Hematopoietic multipotent progenitor cell treated with erythropoietin and hydrocortisone succinate and interleukin-3 and kit ligand, for 4 days (in vitro differentiated cells): ENCODE measurements around the gene GLIS2.
A peak's percentile ranks its signal among the peaks of the same experiment; 100 is the strongest.

Source experiments
- DNase-seq: peaks from one replicate; pipeline ENCODE4 v3.0.0-alpha.2; 2015

Gene GLIS2

DNA sequence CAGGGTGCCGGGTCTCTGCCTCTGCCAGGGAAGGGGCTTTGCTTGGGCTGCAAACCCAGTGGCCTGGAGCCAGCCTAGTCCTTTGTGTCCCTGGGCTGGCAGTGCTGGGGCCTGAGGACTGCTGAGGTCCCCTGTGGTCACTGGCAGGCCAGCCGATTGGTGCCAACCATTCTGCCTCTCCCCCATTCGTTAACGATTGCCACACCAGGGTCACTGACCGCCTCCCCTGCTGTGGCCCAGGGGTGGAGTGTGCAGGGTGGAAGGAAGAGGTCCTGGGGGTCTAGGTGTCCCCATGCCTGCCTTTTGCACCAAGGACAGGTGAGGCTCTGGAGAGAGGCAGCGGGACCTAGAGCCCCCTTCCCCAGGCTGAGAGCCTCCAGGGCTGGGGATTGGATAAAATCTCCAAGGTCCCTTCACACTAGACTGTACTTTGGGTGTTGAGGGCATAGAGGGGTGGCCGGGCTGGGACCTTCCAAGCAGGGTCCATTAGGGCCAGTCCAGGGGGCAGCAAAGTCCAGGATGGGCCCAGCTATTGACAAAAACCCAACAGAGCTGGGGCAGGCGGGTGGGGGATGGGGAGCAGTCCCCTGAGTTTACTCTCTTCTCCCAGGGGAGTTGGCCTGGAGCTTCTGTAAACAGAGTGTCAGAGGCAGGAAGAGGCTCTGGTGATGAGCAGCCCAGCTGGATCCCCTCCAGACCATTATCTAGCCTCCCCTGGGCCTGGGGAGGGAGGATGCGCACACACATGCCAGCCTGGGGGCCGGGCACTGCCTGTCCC lies 56.9 kb downstream of the GLIS2 start:
- peak; percentile 33 for DNase-seq

DNA sequence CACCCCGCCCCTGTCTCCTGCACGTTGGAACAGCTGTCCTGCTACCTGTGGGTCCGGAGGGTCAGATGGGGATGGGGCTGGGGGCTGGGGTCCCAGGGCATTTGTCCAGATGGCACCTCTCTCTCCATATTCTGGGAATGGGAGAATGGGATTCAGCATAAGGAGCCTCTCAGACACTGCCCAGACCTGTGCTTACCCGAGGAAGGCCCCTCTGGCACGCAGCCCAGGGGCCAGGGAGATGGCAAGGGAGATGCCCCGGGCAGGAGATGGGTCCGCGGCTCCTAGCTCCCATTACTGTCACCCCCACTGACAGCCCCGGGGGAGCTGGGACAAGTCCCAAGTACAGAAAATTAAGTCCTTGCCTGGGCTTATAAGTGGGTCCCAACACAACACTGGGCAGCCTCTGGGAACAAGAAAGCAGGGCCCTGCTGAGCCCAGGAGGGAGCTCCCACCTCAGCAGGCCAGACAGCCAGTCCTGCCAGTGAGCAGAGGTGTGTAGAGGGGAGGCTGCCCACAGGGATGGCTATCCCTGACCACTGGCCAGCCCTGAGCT lies 57.6 kb downstream of the GLIS2 start:
- no peak for DNase-seq

DNA sequence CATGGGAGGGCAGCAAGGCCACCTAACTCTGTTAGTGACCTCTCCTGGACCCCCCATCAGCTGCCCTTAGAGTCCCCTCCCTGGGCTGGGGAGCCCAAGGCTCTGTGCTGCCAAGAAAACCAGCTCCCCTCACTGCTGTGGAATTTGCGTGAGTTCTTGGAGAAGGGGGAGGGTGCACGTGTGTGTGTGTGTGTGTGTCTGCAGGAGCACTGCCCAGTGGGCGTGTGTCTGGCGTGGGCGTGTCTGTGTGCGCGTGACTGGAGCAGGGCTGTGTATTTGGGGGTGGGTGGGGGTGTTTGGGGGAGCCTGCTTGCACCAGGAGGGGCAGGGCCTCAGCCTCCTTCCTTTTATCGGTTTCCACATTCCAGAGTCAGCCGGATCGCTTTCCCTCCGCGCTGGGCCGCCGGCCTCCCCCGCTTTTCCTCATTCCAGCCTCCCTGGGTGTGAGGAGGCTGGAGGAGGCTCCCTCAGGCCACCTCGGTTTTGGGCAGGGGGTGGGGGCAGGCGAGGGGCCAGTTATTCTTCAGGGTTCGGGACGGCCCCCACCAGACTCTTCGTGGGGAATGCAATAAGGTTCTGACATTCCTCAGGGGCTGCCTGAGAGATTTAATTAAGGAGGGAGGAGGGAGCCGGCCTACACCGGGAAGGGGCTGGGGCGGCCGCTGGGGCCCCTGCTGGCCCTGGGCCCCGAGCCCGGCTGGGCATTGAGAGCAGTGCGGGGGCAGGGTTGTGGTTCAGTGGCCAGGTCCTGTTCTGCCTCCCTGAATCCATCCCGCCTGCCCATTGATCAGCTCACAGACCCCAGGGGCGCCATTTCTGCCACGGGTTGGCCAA lies 58.3 kb downstream of the GLIS2 start:
- peak; percentile 60 for DNase-seq

DNA sequence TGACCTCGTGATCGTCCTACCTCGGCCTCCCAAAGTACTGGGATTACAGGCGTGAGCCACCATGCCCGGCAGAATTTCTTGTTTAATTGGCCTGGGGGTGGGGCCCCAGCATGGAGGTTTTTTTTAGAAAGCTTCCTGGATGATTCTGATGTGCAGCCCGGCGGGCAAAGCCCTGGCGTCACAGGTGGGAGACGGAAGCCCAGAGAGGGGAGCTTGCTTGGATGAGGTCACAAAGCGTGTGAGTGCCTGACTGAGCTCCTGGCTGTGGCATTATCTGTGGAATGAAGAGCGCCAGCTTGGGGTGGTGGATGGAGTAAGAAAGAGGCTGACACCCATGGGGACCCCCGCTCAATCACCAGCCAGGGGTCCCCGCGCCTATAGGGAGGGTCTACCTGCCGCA lies 59.9 kb downstream of the GLIS2 start:
- DNase-seq, result no peak

DNA sequence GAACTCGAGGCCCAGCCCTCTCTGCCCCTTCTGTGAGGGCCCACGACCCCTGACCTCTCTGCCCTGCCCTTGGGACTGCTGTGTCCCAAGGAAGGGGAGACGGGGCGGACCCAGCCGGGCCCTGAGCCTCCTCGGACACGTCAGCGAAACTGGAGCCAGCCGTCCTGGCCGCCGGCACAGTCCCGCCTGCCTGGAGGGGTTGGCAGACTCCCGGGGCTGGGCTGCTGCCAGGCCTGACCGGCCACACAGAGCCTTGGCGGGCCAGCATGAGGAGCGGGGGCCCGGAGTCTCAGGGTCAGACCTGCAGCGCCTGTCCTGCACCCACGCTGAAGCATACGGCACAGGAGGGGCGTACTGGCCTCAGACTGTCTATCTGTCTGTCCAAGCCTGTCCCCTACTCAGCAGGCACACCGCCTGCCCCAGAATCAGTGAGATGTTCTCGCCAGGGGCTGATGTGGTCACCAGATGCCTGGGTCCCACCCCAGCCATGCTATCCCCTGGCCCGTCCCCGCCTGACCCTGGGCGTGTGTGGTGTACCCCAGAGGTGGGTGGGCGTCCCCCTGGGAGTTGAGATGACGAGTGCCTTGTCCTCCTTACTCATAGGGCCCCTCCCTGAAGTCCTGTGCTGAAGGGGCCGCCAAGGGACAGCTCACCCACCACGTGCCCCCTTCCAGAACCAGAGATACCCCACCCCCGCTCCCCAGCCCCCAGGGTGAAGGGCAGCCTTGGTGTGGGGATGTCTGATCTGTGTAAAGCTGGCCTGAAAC lies 60.4 kb downstream of the GLIS2 start:
- no peak for DNase-seq

DNA sequence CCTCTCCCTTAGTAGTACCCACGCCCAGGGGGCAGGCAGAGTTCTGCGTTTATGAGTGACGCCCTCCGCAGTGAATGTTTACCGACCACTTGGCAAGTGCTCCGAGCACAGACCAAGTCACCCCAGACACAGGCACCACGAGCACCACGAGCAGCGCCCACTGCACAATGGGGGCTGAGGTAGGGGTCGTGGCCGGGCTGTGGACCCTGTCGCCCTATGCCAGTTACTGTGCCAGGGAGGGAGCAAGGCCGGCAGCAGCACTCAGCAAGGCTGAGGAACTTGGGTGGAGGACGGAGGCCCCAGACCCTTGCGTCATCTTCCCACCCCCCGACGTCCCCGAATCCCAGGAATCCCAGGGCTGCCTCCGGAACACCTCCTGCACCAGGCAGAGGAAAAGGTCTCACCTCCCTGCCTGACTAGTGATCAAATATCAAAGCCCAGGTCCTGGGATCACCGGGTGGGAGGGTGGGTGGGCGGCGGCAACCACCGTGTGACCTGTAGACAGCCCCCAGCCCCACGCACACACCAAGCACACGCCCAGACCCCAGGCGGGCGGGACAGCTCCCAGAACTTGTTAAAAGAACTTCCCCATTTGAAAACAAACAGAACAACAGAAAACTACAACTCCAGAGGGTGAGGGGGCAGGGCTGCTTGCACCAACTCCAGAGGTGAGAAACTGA lies 61.2 kb downstream of the GLIS2 start:
- DNase-seq, result no peak

DNA sequence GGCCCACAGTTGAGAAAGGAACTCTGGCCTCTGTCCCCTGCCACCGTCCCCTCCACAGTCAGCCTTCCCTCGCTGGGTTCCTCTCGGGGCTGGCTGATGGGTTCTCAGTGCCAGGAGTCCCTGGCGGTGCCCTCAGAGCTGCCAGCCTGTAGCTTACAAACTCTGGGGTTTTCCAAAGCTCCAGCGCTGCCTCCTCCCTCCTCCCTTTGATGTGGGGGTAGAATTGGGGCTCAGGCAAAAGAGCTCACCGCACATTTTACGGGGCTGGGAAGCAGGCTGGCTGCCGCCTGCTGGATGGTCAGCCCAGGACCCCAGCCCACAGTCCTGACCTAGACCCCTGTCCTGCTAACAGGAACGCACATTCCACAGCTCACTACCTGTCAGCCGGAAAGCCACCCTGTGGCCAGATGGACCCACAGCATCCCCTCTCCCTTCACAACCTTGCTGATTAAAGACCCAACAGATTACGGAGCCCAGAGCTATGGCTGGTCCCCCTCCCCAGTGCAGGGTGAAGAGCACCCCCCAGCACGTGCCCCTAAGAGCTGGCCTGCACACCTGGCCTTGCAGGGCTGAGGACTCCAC lies 61.8 kb downstream of the GLIS2 start:
- no peak for DNase-seq

DNA sequence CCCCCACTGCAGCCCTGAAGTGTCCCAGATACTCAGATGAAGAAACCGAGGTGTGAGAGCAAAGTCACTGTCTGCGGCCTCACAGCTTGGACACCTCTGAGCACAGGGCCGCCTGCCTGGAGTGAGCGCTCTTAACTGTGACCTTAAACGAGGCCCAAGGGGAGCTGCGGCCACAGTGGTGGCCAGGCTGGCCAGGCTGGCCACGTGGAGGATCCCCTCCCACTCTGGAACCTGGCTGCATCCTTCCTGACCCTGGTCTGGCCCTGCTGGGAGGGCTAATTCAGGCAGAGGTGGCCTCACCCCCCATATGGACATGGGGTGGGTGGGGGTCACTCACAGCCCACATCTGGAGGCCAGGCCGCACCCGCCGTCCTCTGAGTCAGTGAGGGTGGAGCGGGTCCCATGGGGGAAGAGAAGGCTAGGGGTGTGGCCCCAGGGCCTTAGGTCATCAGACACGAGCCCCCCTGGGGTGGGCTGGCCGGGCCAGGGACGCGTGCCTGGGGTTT lies 62.3 kb downstream of the GLIS2 start:
- DNase-seq, result no peak

DNA sequence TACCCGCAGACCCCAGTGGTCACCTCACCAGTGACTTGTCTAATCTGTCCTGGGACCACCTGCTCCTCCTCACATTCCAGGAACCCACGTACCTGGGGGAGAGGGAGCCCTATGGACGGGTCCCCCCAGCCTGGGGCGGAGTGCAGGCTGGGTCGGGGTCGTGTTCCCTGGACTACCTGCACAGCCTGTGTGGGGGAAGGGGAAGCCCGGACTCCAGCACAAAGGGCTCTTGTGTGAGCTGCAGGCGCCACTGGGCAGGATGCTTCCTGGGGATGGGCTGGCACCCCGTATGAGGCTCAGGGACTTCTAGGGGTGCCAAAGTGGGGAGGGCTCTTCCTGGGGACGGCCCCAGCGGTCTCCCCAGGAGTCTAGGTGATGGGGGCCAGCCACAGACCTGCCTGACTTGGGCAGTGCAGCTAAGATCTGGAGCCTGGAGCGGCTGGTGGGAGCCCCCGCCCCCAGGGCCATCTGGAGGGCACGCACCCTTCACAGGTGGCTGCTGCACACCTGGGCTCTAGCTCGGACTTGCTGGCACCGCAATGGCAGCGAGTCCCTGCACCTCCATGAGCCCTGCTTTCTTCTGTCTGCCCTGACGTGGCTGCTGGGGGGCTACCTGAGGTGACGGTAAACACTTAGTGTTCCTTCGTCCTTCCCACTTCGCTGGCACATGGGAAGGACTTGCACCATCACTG lies 63.3 kb downstream of the GLIS2 start:
- DNase-seq, result no peak

DNA sequence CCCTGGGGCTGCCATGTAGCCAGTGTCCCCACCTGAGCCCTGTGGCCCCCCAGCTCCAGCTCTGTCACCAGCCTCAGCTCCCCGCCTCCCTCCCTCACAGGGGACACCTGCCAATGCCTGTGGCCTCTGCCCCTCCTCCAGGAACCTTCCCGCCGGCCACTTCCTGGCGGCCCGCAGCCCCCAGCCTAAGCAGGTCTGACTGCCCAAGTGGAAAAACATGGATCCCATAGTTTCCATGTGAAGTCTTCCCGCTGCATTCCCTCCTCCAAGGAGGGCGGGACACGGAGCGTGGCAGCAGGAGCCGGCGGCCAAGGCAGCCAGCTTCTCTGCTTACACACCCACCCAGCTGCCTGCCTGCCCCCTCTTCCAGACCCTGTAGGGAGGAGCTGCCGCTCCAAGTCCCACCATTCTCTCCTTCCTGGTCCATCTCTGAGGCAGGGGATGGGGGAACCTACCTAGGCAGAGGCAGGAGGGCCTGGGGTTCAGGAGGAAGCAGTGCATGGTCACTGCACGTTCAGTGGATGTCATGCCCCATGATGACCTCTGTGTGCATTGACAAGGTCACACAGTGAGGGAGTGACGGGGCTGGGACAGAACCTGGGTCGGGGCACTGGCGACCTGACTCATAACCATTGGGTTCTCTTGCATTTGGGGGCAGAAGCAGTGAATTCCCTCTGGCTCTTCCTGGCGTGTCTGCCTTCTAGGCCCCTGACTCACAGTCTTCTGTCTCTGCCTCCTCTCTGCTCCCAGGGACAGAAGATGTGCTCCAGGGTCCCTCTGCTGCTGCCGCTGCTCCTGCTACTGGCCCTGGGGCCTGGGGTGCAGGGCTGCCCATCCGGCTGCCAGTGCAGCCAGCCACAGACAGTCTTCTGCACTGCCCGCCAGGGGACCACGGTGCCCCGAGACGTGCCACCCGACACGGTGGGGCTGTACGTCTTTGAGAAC lies 64.5 kb downstream of the GLIS2 start:
- no peak for DNase-seq

DNA sequence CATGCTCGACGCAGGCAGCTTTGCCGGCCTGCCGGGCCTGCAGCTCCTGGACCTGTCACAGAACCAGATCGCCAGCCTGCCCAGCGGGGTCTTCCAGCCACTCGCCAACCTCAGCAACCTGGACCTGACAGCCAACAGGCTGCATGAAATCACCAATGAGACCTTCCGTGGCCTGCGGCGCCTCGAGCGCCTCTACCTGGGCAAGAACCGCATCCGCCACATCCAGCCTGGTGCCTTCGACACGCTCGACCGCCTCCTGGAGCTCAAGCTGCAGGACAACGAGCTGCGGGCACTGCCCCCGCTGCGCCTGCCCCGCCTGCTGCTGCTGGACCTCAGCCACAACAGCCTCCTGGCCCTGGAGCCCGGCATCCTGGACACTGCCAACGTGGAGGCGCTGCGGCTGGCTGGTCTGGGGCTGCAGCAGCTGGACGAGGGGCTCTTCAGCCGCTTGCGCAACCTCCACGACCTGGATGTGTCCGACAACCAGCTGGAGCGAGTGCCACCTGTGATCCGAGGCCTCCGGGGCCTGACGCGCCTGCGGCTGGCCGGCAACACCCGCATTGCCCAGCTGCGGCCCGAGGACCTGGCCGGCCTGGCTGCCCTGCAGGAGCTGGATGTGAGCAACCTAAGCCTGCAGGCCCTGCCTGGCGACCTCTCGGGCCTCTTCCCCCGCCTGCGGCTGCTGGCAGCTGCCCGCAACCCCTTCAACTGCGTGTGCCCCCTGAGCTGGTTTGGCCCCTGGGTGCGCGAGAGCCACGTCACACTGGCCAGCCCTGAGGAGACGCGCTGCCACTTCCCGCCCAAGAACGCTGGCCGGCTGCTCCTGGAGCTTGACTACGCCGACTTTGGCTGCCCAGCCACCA lies 65.4 kb downstream of the GLIS2 start:
- no peak for DNase-seq

DNA sequence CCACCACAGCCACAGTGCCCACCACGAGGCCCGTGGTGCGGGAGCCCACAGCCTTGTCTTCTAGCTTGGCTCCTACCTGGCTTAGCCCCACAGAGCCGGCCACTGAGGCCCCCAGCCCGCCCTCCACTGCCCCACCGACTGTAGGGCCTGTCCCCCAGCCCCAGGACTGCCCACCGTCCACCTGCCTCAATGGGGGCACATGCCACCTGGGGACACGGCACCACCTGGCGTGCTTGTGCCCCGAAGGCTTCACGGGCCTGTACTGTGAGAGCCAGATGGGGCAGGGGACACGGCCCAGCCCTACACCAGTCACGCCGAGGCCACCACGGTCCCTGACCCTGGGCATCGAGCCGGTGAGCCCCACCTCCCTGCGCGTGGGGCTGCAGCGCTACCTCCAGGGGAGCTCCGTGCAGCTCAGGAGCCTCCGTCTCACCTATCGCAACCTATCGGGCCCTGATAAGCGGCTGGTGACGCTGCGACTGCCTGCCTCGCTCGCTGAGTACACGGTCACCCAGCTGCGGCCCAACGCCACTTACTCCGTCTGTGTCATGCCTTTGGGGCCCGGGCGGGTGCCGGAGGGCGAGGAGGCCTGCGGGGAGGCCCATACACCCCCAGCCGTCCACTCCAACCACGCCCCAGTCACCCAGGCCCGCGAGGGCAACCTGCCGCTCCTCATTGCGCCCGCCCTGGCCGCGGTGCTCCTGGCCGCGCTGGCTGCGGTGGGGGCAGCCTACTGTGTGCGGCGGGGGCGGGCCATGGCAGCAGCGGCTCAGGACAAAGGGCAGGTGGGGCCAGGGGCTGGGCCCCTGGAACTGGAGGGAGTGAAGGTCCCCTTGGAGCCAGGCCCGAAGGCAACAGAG lies 66.3 kb downstream of the GLIS2 start:
- DNase-seq, result no peak

DNA sequence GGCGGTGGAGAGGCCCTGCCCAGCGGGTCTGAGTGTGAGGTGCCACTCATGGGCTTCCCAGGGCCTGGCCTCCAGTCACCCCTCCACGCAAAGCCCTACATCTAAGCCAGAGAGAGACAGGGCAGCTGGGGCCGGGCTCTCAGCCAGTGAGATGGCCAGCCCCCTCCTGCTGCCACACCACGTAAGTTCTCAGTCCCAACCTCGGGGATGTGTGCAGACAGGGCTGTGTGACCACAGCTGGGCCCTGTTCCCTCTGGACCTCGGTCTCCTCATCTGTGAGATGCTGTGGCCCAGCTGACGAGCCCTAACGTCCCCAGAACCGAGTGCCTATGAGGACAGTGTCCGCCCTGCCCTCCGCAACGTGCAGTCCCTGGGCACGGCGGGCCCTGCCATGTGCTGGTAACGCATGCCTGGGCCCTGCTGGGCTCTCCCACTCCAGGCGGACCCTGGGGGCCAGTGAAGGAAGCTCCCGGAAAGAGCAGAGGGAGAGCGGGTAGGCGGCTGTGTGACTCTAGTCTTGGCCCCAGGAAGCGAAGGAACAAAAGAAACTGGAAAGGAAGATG lies 67.0 kb downstream of the GLIS2 start:
- DNase-seq, result no peak

DNA sequence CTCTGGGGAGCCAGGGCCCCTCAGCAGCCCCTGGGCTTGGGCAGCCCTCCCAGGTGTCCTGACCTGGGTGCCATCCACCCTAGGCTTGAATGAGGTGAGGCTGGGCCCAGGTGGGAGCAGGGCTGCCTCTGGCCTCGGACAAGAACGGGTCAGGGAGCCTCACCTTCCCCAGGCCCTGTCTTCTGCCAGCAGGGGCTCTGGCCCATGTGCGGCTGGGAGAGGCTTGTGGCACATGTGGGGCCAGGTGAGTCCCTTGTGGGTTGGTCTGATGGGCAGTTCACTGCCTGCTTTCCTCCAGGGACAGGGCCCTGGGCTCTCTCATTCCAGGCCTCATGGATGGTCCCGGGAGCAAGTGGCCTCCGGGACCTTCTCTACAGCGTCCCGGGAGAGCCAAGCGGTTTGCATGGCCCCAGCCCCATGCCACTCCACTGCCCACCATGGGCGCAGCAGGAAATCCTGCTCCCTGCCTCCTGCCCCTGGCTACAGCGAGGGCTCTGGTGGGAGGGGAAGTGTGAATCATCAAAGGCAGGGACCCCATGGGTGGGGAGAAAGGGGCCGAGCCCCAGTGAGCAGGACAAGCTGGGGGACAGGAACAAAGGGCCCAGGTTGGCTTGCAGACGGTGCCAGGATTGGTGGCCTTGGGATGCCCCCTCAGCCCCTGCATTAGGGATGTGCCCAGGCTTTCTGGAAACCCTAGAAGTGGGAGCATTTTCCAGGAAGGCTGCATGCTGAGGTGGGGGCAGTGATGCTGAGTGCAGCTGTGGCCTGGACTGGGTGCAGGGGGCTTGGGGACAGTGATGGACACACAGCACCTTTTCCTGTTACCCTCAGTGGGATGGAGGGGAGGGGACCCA lies 68.0 kb downstream of the GLIS2 start:
- no peak for DNase-seq

DNA sequence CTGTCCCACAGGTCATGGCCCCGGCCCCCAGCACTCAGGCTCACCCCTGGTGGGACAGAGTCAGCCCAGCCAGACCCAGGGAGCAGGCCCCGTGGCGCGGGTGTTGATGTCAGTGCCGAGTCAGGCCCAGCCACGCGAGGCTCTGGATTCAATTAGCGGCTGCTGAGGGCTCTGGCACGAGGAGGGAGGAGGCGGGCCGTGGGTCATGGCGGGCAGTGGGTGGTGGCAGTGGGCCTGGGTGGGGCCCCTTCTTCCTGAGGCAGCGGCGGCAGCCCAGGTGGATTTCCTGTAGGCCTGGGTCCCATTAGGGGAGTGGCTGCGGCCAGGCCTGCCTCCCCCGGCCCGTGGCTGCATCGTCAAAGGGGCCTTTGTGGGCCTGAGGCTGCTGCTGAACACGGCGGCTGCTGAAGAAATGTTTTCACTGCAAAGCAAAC lies 68.7 kb downstream of the GLIS2 start:
- no peak for DNase-seq

DNA sequence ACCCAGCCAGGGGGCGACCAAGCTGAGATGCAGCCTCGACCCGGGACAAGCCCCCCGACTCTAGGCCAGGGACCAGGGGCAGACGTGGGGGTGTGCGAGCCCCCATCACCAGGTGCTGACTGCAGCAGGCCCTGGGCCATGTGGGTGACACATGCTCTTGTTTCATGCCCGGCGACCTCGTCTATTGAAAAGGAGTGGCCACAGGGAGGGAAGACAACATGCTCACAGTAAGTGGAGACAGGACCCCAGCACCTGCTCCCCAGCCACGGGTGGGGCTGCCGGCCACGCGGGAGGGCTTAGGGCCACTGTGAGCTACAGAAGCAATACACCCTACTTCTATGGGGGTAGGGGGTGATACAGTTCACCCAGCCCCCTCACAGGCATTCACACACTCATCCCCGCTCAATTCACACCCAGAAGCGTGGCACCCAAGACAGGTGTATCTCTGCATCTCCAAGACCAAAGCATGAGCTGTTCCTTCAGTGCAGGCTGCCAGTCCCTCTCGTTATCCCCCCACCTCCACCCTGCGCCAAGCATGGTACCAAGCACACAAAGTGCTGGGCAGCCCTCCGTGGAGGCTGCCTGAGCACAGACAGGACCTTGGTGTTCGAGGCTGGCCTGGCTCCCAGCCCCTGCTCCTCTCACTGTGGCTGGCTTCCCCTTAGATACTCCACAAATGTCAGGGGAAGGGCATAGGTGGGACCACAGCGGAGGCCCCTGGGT lies 69.4 kb downstream of the GLIS2 start:
- no peak for DNase-seq
